Esophagus muscularis mucosa (tissue), 4 donors: ENCODE measurements around the gene VAV1.

Experiments
- EP300 ChIP-seq: sonication (generic); formaldehyde crosslinking; IDR thresholded peaks from one replicate; pipeline ENCODE4 v1.6.1; 2017; ENCODE audit warnings: antibody characterized with exemption
- POLR2AphosphoS5 ChIP-seq, 2 donors: sonication (generic); formaldehyde crosslinking; IDR thresholded peaks; one replicate each; pipeline ENCODE4 v1.6.1; 2017; ENCODE audit warnings: antibody characterized with exemption in 2 of 2
- TF ChIP-seq, protein P1 (sequence below), 3 experiments: fragments of 200-600 bp in 2 of 3; fragments of 450-650 bp in 1 of 3; sonication (generic) in 2 of 3; IDR thresholded peaks; one replicate each; pipeline ENCODE4 v1.5.1; 2017 to 2019; ENCODE audit warnings: antibody characterized with exemption in 3 of 3, mild to moderate bottlenecking in 2 of 3, moderate library complexity in 1 of 3

DNA sequence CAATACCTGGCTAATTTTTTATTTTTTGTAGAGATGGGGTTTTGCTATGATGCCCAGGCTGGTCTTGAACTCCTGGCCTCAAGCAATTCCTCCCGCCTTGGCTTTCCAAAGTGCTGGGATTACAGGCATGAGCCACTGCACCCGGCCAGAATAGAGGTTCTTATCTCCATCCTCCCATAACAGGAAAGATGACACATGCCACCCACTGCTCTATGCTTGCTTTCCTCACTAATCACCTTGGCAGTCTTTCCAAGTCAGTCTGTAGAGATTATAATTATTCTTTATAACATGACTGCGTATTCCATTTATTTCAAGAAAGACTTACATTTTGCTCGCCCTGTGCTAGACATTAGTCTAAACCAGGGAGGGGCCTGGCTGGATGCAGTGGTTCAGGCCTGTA is 6.7 kb downstream of the VAV1 start:
- TF ChIP-seq EP300 (no peak), POLR2AphosphoS5 (IDR thresholded peaks at IDR 0.05) (no peak)
- TF ChIP-seq, protein P1, sequence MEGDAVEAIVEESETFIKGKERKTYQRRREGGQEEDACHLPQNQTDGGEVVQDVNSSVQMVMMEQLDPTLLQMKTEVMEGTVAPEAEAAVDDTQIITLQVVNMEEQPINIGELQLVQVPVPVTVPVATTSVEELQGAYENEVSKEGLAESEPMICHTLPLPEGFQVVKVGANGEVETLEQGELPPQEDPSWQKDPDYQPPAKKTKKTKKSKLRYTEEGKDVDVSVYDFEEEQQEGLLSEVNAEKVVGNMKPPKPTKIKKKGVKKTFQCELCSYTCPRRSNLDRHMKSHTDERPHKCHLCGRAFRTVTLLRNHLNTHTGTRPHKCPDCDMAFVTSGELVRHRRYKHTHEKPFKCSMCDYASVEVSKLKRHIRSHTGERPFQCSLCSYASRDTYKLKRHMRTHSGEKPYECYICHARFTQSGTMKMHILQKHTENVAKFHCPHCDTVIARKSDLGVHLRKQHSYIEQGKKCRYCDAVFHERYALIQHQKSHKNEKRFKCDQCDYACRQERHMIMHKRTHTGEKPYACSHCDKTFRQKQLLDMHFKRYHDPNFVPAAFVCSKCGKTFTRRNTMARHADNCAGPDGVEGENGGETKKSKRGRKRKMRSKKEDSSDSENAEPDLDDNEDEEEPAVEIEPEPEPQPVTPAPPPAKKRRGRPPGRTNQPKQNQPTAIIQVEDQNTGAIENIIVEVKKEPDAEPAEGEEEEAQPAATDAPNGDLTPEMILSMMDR (IDR thresholded peaks at IDR 0.05), result no peak
